H9 (cell line): ENCODE results near the gene CD3G. TPM values are rescaled to one million over a fixed set of nuclear protein-coding genes. Genes with fewer than 3 reads are reported as not detected.

Experiments used
- DNase-seq: peaks from one replicate; pipeline ENCODE4 v3.0.0-alpha.2; 2017
- H2AFZ ChIP-seq: one replicate; pipeline ENCODE4 v1.6.1; 2013; ENCODE audit warnings: mild to moderate bottlenecking, low read length, control low read depth, moderate library complexity
- H2AK5ac ChIP-seq: 2 replicates; pipeline ENCODE4 v1.6.1; 2013; ENCODE audit warnings: low read length, control low read depth, mixed read lengths; ENCODE audit not compliant: insufficient read length
- H2BK120ac ChIP-seq: one replicate; pipeline ENCODE4 v1.6.1; 2013; ENCODE audit warnings: low read depth, mild to moderate bottlenecking, low read length, control low read depth, inconsistent platforms; ENCODE audit not compliant: poor library complexity, severe bottlenecking
- H2BK12ac ChIP-seq: 2 replicates; pipeline ENCODE4 v1.6.1; 2013; ENCODE audit warnings: low read length, control low read depth, mixed read lengths, low read depth; ENCODE audit not compliant: insufficient read length
- H2BK15ac ChIP-seq: 2 replicates; pipeline ENCODE4 v1.6.1; 2013; ENCODE audit warnings: low read depth, low read length, control low read depth
- H2BK20ac ChIP-seq: one replicate; pipeline ENCODE4 v1.6.1; 2013; ENCODE audit warnings: low read depth, mild to moderate bottlenecking, low read length, control low read depth, inconsistent platforms; ENCODE audit not compliant: poor library complexity, severe bottlenecking
- H2BK5ac ChIP-seq: 2 replicates; pipeline ENCODE4 v1.6.1; 2013; ENCODE audit warnings: low read length, control low read depth, mixed read lengths; ENCODE audit not compliant: insufficient read length
- H3K14ac ChIP-seq: 2 replicates; pipeline ENCODE4 v1.6.1; 2013; ENCODE audit warnings: low read length, control low read depth; ENCODE audit not compliant: insufficient read depth
- H3K18ac ChIP-seq: 2 replicates; pipeline ENCODE4 v1.6.1; 2013; ENCODE audit warnings: low read depth, mild to moderate bottlenecking, mixed read lengths, low read length, control low read depth; ENCODE audit not compliant: insufficient read length
- H3K23ac ChIP-seq: 2 replicates; pipeline ENCODE4 v1.6.1; 2013; ENCODE audit warnings: low read length, control low read depth, mixed read lengths, low read depth; ENCODE audit not compliant: insufficient read length
- H3K23me2 ChIP-seq: 2 replicates; pipeline ENCODE4 v1.6.1; 2013; ENCODE audit warnings: low read depth, mild to moderate bottlenecking, mixed read lengths, low read length, control low read depth; ENCODE audit not compliant: insufficient read length, poor library complexity, severe bottlenecking
- H3K27ac ChIP-seq: 2 replicates; pipeline ENCODE4 v1.5.1; 2013; ENCODE audit warnings: low read length, control low read depth, mixed read lengths, low read depth; ENCODE audit not compliant: insufficient read length
- H3K27me3 ChIP-seq: 2 replicates; pipeline ENCODE4 v1.6.1; 2013; ENCODE audit warnings: low read length, control low read depth, inconsistent platforms; ENCODE audit not compliant: insufficient read depth
- H3K4ac ChIP-seq: 2 replicates; pipeline ENCODE4 v1.6.1; 2013; ENCODE audit warnings: low read depth, mild to moderate bottlenecking, control low read depth, inconsistent platforms, low read length, moderate library complexity
- H3K4me1 ChIP-seq: 2 replicates; pipeline ENCODE4 v1.6.1; 2013; ENCODE audit warnings: low read length, control low read depth, inconsistent platforms; ENCODE audit not compliant: insufficient read depth
- H3K4me2 ChIP-seq: 2 replicates; pipeline ENCODE4 v1.6.1; 2013; ENCODE audit warnings: low read length, control low read depth, mixed read lengths; ENCODE audit not compliant: insufficient read length, insufficient read depth
- H3K56ac ChIP-seq: 2 replicates; pipeline ENCODE4 v1.6.1; 2013; ENCODE audit warnings: low read depth, mild to moderate bottlenecking, mixed read lengths, low read length, control low read depth; ENCODE audit not compliant: insufficient read length
- H3K79me1 ChIP-seq: 2 replicates; pipeline ENCODE4 v1.6.1; 2013; ENCODE audit warnings: low read depth, mild to moderate bottlenecking, moderate library complexity, low read length, control low read depth, inconsistent platforms; ENCODE audit not compliant: insufficient read depth, poor library complexity, severe bottlenecking
- H3K79me2 ChIP-seq: 2 replicates; pipeline ENCODE4 v1.6.1; 2013; ENCODE audit warnings: low read length, control low read depth, inconsistent platforms; ENCODE audit not compliant: insufficient read depth
- H3K9ac ChIP-seq: 2 replicates; pipeline ENCODE4 v1.6.1; 2013; ENCODE audit warnings: low read length, control low read depth, mixed read lengths; ENCODE audit not compliant: insufficient read length; ENCODE audit errors: extremely low read depth
- H3K9me3 ChIP-seq: one replicate; pipeline ENCODE4 v1.6.1; 2013; ENCODE audit warnings: low read depth, low read length, inconsistent platforms; ENCODE audit not compliant: control insufficient read depth
- H3T11ph ChIP-seq: one replicate; pipeline ENCODE4 v1.6.1; 2013; ENCODE audit warnings: mild to moderate bottlenecking, low read length, control low read depth, inconsistent platforms
- H4K20me1 ChIP-seq: one replicate; pipeline ENCODE4 v1.6.1; 2013; ENCODE audit not compliant: control insufficient read depth, insufficient read length, insufficient read depth
- H4K5ac ChIP-seq: 2 replicates; pipeline ENCODE4 v1.6.1; 2013; ENCODE audit warnings: low read depth, mild to moderate bottlenecking, mixed read lengths, low read length, control low read depth; ENCODE audit not compliant: insufficient read length
- H4K8ac ChIP-seq: replicated peaks from 2 replicates; pipeline ENCODE4 v1.6.1; 2013; ENCODE audit warnings: low read length, control low read depth, mixed read lengths, low read depth; ENCODE audit not compliant: insufficient read length
- H4K91ac ChIP-seq: 2 replicates; pipeline ENCODE4 v1.6.1; 2013; ENCODE audit warnings: low read depth, mild to moderate bottlenecking, moderate library complexity, mixed read lengths, low read length, control low read depth; ENCODE audit not compliant: insufficient read length
- H3K27ac Mint-ChIP-seq, 3 experiments: 2 replicates in 2 of 3; 3 replicates in 1 of 3; pipeline ENCODE4 v1.8.0; 2020 to 2021; ENCODE audit warnings: mixed read lengths in 3 of 3, mild to moderate bottlenecking in 1 of 3, moderate library complexity in 1 of 3
- H3K27me3 Mint-ChIP-seq: 2 replicates; pipeline ENCODE4 v1.8.0; 2021; ENCODE audit warnings: low read depth, mild to moderate bottlenecking, moderate library complexity, mixed read lengths
- H3K36me3 Mint-ChIP-seq, 3 experiments: 2 replicates in 2 of 3; 3 replicates in 1 of 3; pipeline ENCODE4 v1.8.0; 2020 to 2021; ENCODE audit warnings: low read depth in 3 of 3, mixed read lengths in 3 of 3; ENCODE audit not compliant: insufficient read depth in 1 of 3
- H3K4me1 Mint-ChIP-seq, 2 experiments: 2 replicates each; pipeline ENCODE4 v1.8.0; 2020; ENCODE audit warnings: mixed read lengths in 2 of 2
- H3K4me3 Mint-ChIP-seq, 2 experiments: 2 replicates in 1 of 2; 3 replicates in 1 of 2; pipeline ENCODE4 v1.8.0; 2020 to 2021; ENCODE audit warnings: mild to moderate bottlenecking in 2 of 2, mixed read lengths in 2 of 2, moderate library complexity in 1 of 2
- H3K9me3 Mint-ChIP-seq, 2 experiments: 2 replicates in 1 of 2; 3 replicates in 1 of 2; pipeline ENCODE4 v1.8.0; 2020; ENCODE audit warnings: mild to moderate bottlenecking in 2 of 2, mixed read lengths in 2 of 2, moderate library complexity in 1 of 2
- CTCF ChIP-seq: fragments of 200-600 bp; sonication (generic); conservative IDR thresholded peaks from 3 replicates; pipeline ENCODE4 v1.8.0; 2021; ENCODE audit warnings: antibody characterized with exemption, mild to moderate bottlenecking
- WGBS: extraction: QIAGEN DNeasy Blood & Tissue Kit; methylation state at CpG from one replicate; pipeline ENCODE4 v1.1.7; 2013; ENCODE audit warnings: missing lambda C conversion rate, low lambda C conversion rate, mixed read lengths; ENCODE audit not compliant: insufficient read length; ENCODE audit errors: extremely low coverage; 5-methylcytosine and 5-hydroxymethylcytosine counted together
- total RNA-seq: library from RNA; stranded (reverse); gene quantifications from 2 replicates; pipeline ENCODE4 v1.2.1, GENCODE V29; 2021

The CD3G gene
- total RNA-seq, 1 experiment from 2014 or later, result not detected

- H2BK120ac ChIP-seq, result no peak overlapping the region
- Mint-ChIP-seq H3K9me3 (no peaks in the 10 kb centered on the region), H3K4me3 (no peak overlapping the region), H3K36me3 (peaks cover 6 to 50% (median 35%) of the 10 kb centered on the region in 3 experiments; a peak in 6 of 7 replicates), H3K27ac (no peak overlapping the region), H3K27me3 (no peaks in the 10 kb centered on the region), H3K4me1 (no peaks in the 10 kb centered on the region)
- TF ChIP-seq CTCF, result no peak
- no peak overlapping the region for H2BK15ac ChIP-seq
- no peak overlapping the region for H3K14ac ChIP-seq
- H3K79me2 ChIP-seq, result no peaks in the 10 kb centered on the region
- no peak overlapping the region for H2BK20ac ChIP-seq
- no peak overlapping the region for H3K9ac ChIP-seq
- DNase-seq, result no peak
- H2BK12ac ChIP-seq, result no peak overlapping the region
- WGBS, result no CpG with 5 or more reads among the region's 1 CpG
- no peaks in the 10 kb centered on the region for H3K23me2 ChIP-seq
- H3K79me1 ChIP-seq, result no peaks in the 10 kb centered on the region
- no peak overlapping the region for H3K56ac ChIP-seq
- no peak overlapping the region for H4K91ac ChIP-seq
- no peaks in the 10 kb centered on the region for H4K20me1 ChIP-seq
- no peak overlapping the region for H3T11ph ChIP-seq
- no peak overlapping the region for H4K5ac ChIP-seq
- no peak overlapping the region for H2AK5ac ChIP-seq
- H3K27ac ChIP-seq, result no peak overlapping the region
- no peak overlapping the region for H2AFZ ChIP-seq
- H3K4me1 ChIP-seq, result no peaks in the 10 kb centered on the region
- no peak overlapping the region for H4K8ac ChIP-seq
- no peaks in the 10 kb centered on the region for H3K27me3 ChIP-seq
- H3K4ac ChIP-seq, result no peak overlapping the region
- no peak overlapping the region for H2BK5ac ChIP-seq
- no peaks in the 10 kb centered on the region for H3K9me3 ChIP-seq
- H3K4me2 ChIP-seq, result no peak overlapping the region
- no peak overlapping the region for H3K23ac ChIP-seq
- H3K18ac ChIP-seq, result no peak overlapping the region
Measured at GRCh38 chr11:118366287-118366686, 22.1 kb downstream of the CD3G start.
